Measurements from ENCODE around the gene ADGRG2.

The ADGRG2 gene

GRCh38 chrX:18955676-18956075, 166.6 kb downstream of the ADGRG2 start:
- no peak for DNase-seq (ENCODE audit: low read depth in 2 of 2)

- no peak for DNase-seq (ENCODE audit: low read depth in 2 of 2)
Measured at GRCh38 chrX:18951032-18951431, 171.2 kb downstream of the ADGRG2 start.

GRCh38 chrX:18949944-18950301, 172.3 kb downstream of the ADGRG2 start:
- no peak for DNase-seq (ENCODE audit: low read depth in 2 of 2)

- DNase-seq (ENCODE audit: low read depth in 2 of 2), result no peak
Measured at GRCh38 chrX:18949291-18949943, 172.9 kb downstream of the ADGRG2 start.

GRCh38 chrX:18946611-18947010, 175.7 kb downstream of the ADGRG2 start:
- no peak for DNase-seq (ENCODE audit: low read depth in 2 of 2)

- DNase-seq (ENCODE audit: low read depth in 2 of 2), result no peak
Measured at GRCh38 chrX:18946157-18946556, 176.1 kb downstream of the ADGRG2 start.

- DNase-seq (ENCODE audit: low read depth in 2 of 2), result no peak
Measured at GRCh38 chrX:18945483-18945882, 176.8 kb downstream of the ADGRG2 start.

GRCh38 chrX:18944482-18944881, 177.8 kb downstream of the ADGRG2 start:
- no peak for DNase-seq (ENCODE audit: low read depth in 2 of 2)

- no peak for DNase-seq (ENCODE audit: low read depth in 2 of 2)
Measured at GRCh38 chrX:18941896-18942295, 180.4 kb downstream of the ADGRG2 start.
